Measurements from ENCODE around the gene GAS2. TPM values are rescaled to one million over a fixed set of nuclear protein-coding genes. Genes with fewer than 3 reads are reported as not detected.

The GAS2 gene
- total RNA-seq, 1 donor from 2014 or later = 20.6 TPM

- DNase-seq = no peak
Measured at GRCh38 chr11:22728600-22729389, 62.4 kb downstream of the GAS2 start.

GRCh38 chr11:22730319-22730718 is 63.9 kb downstream of the GAS2 start:
- peak; percentile 32 for DNase-seq

GRCh38 chr11:22732588-22732987 is 66.2 kb downstream of the GAS2 start:
- DNase-seq = no peak

DNA sequence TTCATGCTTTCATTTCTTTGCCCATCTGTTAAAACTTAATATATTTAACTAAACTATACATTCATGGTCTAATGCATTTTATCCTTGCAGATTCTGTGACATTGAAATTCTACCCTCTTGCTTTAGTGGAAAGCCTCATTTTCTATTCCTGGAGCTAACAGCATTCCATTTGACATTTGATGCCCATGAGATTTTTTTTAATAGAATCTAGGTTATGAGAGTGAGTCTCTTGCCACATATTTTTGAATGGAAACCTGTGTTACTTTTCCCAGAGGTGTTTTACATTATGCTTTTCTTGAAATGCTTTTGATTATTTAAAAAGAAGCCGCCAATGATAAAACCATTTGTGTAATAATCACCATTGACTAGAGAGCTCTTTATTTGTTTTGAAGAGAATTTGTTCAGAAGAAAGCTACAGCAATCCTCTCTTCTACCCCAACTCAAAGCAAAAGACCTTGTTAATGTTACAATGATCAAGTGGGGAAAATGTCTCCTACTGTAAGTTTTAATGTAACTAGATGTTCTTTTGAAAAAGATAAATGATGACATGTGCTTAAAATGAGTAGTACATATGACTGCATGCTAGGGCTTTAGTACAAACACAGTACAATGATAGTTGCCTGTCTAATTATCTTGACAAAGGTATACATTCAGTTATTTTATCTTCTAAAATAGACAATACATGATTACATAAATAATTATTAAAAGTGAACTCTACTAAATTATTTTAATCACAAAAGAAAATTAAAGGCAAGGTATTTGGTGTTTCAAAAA is 67.3 kb downstream of the GAS2 start:
- DNase-seq = peak; percentile 59

- no peak for DNase-seq
Measured at GRCh38 chr11:22734628-22735345, 68.4 kb downstream of the GAS2 start.

GRCh38 chr11:22742157-22742613 is 75.8 kb downstream of the GAS2 start:
- peak; percentile 56 for DNase-seq

DNA sequence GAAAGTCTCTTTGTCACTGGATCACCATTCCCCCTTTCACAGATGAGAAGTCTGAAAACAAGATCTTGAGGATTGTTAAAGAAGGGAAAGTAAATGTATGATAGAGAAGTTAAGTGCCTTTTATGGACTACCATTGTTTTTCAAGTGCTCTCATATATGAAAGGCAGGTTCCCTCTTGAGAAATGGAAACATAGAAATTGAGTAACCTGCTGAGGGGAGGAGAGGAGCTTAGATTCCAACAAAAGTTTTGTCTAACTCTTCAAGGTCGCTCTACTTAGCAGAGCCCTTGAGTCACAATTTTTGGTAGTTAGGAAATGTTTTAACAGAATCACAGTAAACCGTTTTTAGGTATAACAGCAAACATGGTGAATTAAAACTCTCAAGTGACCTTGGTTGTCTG is 83.1 kb downstream of the GAS2 start:
- no peak for DNase-seq

DNA sequence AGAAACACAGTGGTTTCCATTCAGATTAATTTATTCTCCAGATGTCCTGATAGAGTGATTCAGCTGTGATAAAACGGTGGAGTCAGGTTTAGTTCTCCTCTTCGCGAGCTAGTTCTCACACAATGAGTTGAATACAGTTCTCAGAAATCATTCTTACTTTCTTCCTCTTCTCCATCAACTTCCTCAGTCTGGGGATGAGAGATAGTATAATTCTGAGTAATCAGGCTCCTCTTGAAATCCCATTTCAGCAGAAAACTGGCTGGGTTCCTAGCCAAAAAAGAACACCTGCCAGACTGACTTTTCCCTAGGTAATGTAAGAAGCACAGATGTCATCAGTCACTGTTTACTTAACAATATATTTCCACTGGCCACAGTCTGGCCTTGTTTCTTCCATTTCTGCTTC is 86.5 kb downstream of the GAS2 start:
- DNase-seq = peak; percentile 66

DNA sequence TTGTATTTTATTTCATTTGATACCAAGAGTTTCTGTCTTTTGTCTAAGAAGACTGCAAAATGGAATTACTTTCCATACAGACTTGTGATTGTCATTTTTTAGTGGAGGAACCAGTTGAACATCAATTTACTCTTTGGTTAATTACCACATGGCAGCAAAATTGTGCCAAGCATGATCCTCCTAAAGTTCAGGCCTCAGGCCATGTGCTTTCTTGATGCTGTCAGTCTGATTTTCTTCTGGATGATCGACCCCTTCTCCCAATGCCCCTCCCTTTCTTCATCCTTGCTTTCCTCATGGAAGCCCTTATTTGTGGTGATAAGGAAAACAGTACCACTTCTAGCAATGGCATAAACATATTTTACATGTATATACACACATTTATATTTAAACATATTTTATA is 87.0 kb downstream of the GAS2 start:
- no peak for DNase-seq

DNA sequence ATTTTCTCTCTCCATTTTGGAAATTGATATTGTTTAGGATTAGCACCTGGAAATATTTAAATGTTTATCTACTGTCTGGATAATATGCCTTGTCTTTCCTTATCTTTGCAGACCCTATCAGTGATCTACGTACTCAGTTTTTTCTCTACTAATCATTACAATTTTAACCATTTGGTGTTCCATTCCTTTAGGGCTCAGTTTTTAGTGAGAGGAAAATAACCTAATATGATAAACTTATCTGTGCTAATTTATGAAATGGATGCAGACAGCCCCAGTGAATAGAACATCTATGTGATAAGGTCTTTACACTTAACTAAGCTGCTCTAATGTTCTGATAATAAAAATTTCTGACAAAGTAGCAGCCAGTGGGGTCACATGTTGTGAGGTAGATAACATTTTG is 94.7 kb downstream of the GAS2 start:
- DNase-seq = no peak

GRCh38 chr11:22763166-22763565 is 96.8 kb downstream of the GAS2 start:
- DNase-seq = peak; percentile 21

DNA sequence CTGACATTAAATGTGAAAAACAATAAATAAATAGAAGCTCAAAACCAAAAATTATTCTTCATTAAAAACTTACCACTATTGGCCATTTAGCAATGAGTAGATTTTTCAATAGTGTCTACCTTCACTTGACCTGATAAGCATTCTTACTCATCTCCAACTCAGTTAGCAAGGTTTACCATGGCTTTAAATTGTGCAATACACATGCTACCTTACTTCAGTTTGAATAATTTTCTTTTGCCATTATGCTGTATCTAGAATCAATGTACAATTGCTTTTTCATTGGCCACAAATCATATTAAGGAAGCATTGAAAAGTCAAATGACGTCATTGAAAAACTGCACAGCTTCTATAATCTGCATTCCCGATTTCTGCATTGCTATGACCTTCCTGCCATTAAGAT is 98.3 kb downstream of the GAS2 start:
- no peak for DNase-seq

GRCh38 chr11:22768281-22768680 is 101.9 kb downstream of the GAS2 start:
- DNase-seq = no peak

GRCh38 chr11:22769081-22769480 is 102.7 kb downstream of the GAS2 start:
- DNase-seq = no peak

GRCh38 chr11:22774716-22775115 is 108.3 kb downstream of the GAS2 start:
- no peak for DNase-seq

DNA sequence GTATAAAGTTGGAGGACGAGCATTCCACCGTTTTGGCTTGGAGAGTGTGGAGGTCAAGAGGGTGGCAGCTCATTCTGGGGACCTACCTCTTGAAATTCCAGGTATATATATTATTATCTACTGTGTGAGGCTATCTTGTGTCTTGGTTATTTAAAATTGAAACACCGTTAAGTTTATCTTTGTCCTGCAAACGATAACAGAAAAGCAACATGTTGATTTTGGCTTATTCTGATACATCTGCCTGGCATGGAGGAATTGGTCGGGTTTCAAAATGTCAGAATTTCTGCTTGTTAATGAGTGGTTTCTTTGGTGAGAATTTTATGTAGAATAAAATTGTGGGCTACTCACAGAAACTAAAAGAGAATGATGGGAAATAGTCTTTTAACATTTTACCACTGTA is 108.8 kb downstream of the GAS2 start:
- no peak for DNase-seq

DNA sequence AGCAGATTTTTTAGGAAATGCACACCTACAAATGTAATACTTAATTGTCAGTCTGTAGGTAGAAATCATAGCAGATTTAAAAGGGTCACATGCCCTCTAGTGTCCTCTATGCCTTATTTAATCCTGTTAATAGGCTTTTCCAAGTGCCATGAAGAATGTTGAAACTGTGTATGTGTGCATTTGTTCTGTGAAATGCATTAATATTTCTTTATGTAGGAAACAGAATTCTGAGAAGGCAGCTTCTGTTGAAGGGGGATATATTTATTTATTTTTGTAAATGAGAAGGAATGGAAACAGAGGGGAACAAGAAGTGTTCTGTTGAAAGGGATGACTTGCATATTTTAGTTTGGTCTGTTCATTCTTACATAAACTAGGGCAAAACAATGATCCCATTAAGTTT is 112.2 kb downstream of the GAS2 start:
- DNase-seq = peak; percentile 14

- no peak for DNase-seq
Measured at GRCh38 chr11:22779850-22780249, 113.4 kb downstream of the GAS2 start.

DNA sequence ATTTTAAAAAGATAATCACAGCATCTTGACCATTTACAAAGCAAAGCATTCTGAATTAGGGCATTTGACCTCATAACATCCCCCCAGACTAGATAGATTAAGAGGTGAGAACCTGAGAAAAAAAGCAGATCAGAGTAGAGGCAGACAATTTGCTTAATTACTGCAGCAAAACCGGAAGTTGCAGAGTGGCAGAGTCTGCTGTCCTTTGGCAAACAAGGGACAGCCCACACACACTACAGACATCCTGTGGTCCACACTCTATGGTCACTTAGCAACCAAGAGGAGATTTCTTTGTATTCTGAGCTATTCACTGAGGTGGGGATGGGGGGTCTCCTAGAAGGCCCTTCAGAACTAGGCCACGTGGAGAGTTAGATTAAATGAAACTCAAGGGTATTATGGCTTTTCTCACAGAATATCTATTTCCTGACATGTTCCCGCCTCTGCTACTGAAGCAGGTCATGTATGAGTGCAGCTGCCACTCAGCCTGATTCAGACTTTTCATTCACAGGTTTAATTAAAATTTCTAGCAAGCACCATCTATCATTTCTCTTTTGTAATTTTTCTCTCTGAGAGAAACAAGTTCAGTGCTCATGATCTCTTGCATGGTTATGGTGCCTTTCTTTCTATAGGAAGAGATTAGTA is 114.7 kb downstream of the GAS2 start:
- no peak for DNase-seq

GRCh38 chr11:22785251-22785650 is 118.8 kb downstream of the GAS2 start:
- no peak for DNase-seq

- no peak for DNase-seq
Measured at GRCh38 chr11:22786475-22786874, 120.1 kb downstream of the GAS2 start.

- DNase-seq = no peak
Measured at GRCh38 chr11:22787055-22787454, 120.6 kb downstream of the GAS2 start.
